GM13977 (cell line): ENCODE data around the gene SPARC.

Source experiments
- DNase-seq: peaks from one replicate; pipeline ENCODE4 v3.0.0; 2012; ENCODE audit warnings: low spot score
- CTCF ChIP-seq: IDR thresholded peaks from 2 replicates; pipeline ENCODE4 v1.5.1; 2012; ENCODE audit warnings: mild to moderate bottlenecking, control low read depth; ENCODE audit not compliant: insufficient read depth; ENCODE audit errors: extremely low read depth, missing control alignments
- in situ Hi-C: fragments of 300-500 bp; cut with MboI; formaldehyde crosslinking; loops from one replicate; pipeline ENCODE4 v1.12.0; 2022; ENCODE audit warnings: low sequenced_read_pairs, low pct_unique_long_range_greater_than_20kb, mixed read lengths, inconsistent platforms; ENCODE audit not compliant: unreplicated experiment

The SPARC gene

GRCh38 chr5:151642472-151643140 is 44.1 kb downstream of the SPARC start:
- in situ Hi-C loops, result loop anchor here (10.0 kb wide), 1 partner anchor 118 kb away; no protein-coding TSS in a partner anchor

GRCh38 chr5:151638619-151639018 is 48.1 kb downstream of the SPARC start:
- in situ Hi-C loops, result no loop called here
- no peak for TF ChIP-seq CTCF

More at GRCh38 chr5:151642472-151643140, 44.1 kb downstream of the SPARC start:
- DNase-seq, result no peak
- no peak for TF ChIP-seq CTCF

GRCh38 chr5:151637676-151638075 is 49.0 kb downstream of the SPARC start:
- DNase-seq, result no peak
- no peak for TF ChIP-seq CTCF
- in situ Hi-C loops, result no loop called here

More at GRCh38 chr5:151638619-151639018, 48.1 kb downstream of the SPARC start:
- no peak for DNase-seq

GRCh38 chr5:151633892-151634291 is 52.8 kb downstream of the SPARC start:
- in situ Hi-C loops, result no loop called here
- DNase-seq, result no peak
- no peak for TF ChIP-seq CTCF

GRCh38 chr5:151632941-151633340 is 53.8 kb downstream of the SPARC start:
- no peak for DNase-seq
- no peak for TF ChIP-seq CTCF
- in situ Hi-C loops, result no loop called here

GRCh38 chr5:151632524-151632923 is 54.2 kb downstream of the SPARC start:
- no peak for DNase-seq
- no peak for TF ChIP-seq CTCF
- in situ Hi-C loops, result no loop called here
